HepG2 (cell line): ENCODE measurements around the gene OR2V2. TPM values are rescaled to one million over a fixed set of nuclear protein-coding genes. Genes with fewer than 3 reads are reported as not detected.
"Not testable (repeated sequence)": the region's sequence is repeated elsewhere in the genome, so short reads cannot be mapped to it uniquely, and the experiment has no call there.

ENCODE experiments used
- ATAC-seq: fragments of 200-7000 bp; cut with Tn5 transposase; 3 replicates; pipeline ENCODE4 v1.9.1; 2020; ENCODE audit warnings: mild to moderate bottlenecking, moderate library complexity
- BruUV-seq: library from RNA; stranded (reverse); fragments of 400-500 nt; replicated peaks from 2 replicates; lab custom pipeline; 2021; lab: Mats Ljungman, UMichigan
- CTCF ChIA-PET: fragments of 300-600 bp; formaldehyde crosslinking; extraction: SDS; loops from one replicate; lab custom pipeline; 2021; ENCODE audit warnings: low total read pairs, inconsistent platforms, low intra/inter-chr PET ratio; lab: Yijun Ruan, JAX
- POLR2A ChIA-PET: fragments of 350-600 bp; sonication (Branson Sonifier 250); formaldehyde crosslinking; loops from one replicate; lab custom pipeline; 2020; ENCODE audit warnings: antibody characterized with exemption, inconsistent platforms; lab: Yijun Ruan, JAX
- DNase-seq: peaks from one replicate; pipeline ENCODE4 v3.0.0-alpha.2; 2015; ENCODE audit warnings: low spot score
- FAIRE-seq: peaks from 3 replicates; lab custom pipeline; 2011; peaks lifted over from hg19 to GRCh38; lab: Jason Lieb, UNC
- H2AFZ ChIP-seq: one replicate; pipeline ENCODE4 v1.6.1; 2011; ENCODE audit warnings: low read length, inconsistent platforms
- H3K27ac ChIP-seq: fragments of 300-600 bp; 3 replicates; pipeline ENCODE4 v1.8.0; 2011; ENCODE audit warnings: mixed run types, mild to moderate bottlenecking, mixed read lengths, low read length, inconsistent platforms; ENCODE audit not compliant: insufficient read depth; ENCODE audit errors: extremely low read length
- H3K27me3 ChIP-seq, 2 experiments: fragments of 200-600 bp in 1 of 2; 2 replicates in 1 of 2; 3 replicates in 1 of 2; pipeline versions ENCODE4 v1.6.0 to v1.8.0; 2011; ENCODE audit warnings: low read length in 2 of 2, mild to moderate bottlenecking in 2 of 2, moderate library complexity in 2 of 2, inconsistent platforms in 1 of 2; ENCODE audit not compliant: insufficient read depth in 2 of 2, control insufficient read depth in 1 of 2
- H3K36me3 ChIP-seq, 2 experiments: fragments of 200-600 bp in 1 of 2; replicated peaks in 1 of 2; 2 replicates in 1 of 2; 3 replicates in 1 of 2; pipeline versions ENCODE4 v1.5.1 to v1.8.0; 2011; ENCODE audit warnings: low read length in 2 of 2, inconsistent platforms in 1 of 2; ENCODE audit not compliant: insufficient read depth in 2 of 2, control insufficient read depth in 1 of 2
- H3K4me1 ChIP-seq: 2 replicates; pipeline ENCODE4 v1.5.1; 2012; ENCODE audit warnings: low read length, inconsistent platforms; ENCODE audit not compliant: insufficient read depth
- H3K4me2 ChIP-seq: 2 replicates; pipeline ENCODE4 v1.6.0; 2011; ENCODE audit warnings: low read depth, low read length, inconsistent platforms
- H3K4me3 ChIP-seq, 3 experiments: fragments of 200-600 bp in 1 of 3; sonication (generic), shearing (Covaris generic) in 1 of 3; replicated peaks in 1 of 3; 2 replicates each; pipeline ENCODE4 v1.5.1; 2011 to 2016; ENCODE audit warnings: low read length in 3 of 3, inconsistent platforms in 2 of 3, low read depth in 2 of 3, mild to moderate bottlenecking in 2 of 3, control low read depth in 1 of 3, mixed read lengths in 1 of 3; ENCODE audit not compliant: insufficient read depth in 1 of 3
- H3K79me2 ChIP-seq: one replicate; pipeline ENCODE4 v1.6.1; 2011; ENCODE audit warnings: low read length, inconsistent platforms; ENCODE audit not compliant: insufficient read depth
- H3K9ac ChIP-seq: 2 replicates; pipeline ENCODE4 v1.6.0; 2011; ENCODE audit warnings: mild to moderate bottlenecking, low read depth, low read length, inconsistent platforms; ENCODE audit not compliant: insufficient read depth
- H3K9me3 ChIP-seq: 2 replicates; pipeline ENCODE4 v1.5.1; 2012; ENCODE audit warnings: mild to moderate bottlenecking, low read length
- H4K20me1 ChIP-seq: 2 replicates; pipeline ENCODE4 v1.6.0; 2011; ENCODE audit warnings: inconsistent platforms, mild to moderate bottlenecking, low read length, moderate library complexity; ENCODE audit not compliant: insufficient read depth
- WGBS: methylation state at CpG from one replicate; pipeline ENCODE4 v1.1.6; 2017; ENCODE audit warnings: low lambda C conversion rate; 5-methylcytosine and 5-hydroxymethylcytosine counted together
- in situ Hi-C: cut with HindIII; loops from 2 replicates; pipeline ENCODE4 v1.10.0; 2017; ENCODE audit warnings: low pct_unique_long_range_greater_than_20kb; ENCODE audit not compliant: extremely low pct_ligation_motif_present
- intact Hi-C: fragments of 100-400 bp; cut with micrococcal nuclease; formaldehyde crosslinking; loops from one replicate; pipeline ENCODE4 v1.10.0; 2022; ENCODE audit not compliant: unreplicated experiment
- polyA plus RNA-seq, 8 experiments: library from polyadenylated mRNA; depleted of rRNA in 3 of 8; stranded (reverse) in 7 of 8; unstranded in 1 of 8; fragments of >200 nt; fragmentation: Illumina TruSeq in 4 of 8; extraction: Trizol in 4 of 8; gene quantifications; 2 replicates each; pipeline versions ENCODE4 v1.2.1 to v1.2.3, GENCODE V29; 2011 to 2016; ENCODE audit warnings: low read depth in 4 of 8, missing spikeins in 1 of 8, mixed read lengths in 1 of 8; ENCODE audit not compliant: insufficient read depth in 1 of 8
- total RNA-seq, 5 experiments: library from RNA; depleted of rRNA; stranded (reverse); fragments of >200 nt; fragmentation: Illumina TruSeq; extraction: Trizol; gene quantifications; 2 replicates each; pipeline ENCODE4 v1.2.3, GENCODE V29; 2016; ENCODE audit warnings: low read depth in 1 of 5

Gene OR2V2
- total and polyA plus RNA-seq, 2 of the 13 experiments (the other 11 are each of a cell fraction or from before 2014, with no cell fraction given): not detected

- H3K4me1 ChIP-seq, BruUV-seq, intact Hi-C loops, H3K4me2 ChIP-seq, CTCF ChIA-PET, H3K9me3 ChIP-seq, H2AFZ ChIP-seq, H3K9ac ChIP-seq, DNase-seq, H3K36me3 ChIP-seq, H3K4me3 ChIP-seq, POLR2A ChIA-PET, H3K27ac ChIP-seq, ATAC-seq, H4K20me1 ChIP-seq, in situ Hi-C loops, H3K79me2 ChIP-seq: not testable (repeated sequence)
- H3K27me3 ChIP-seq: peaks cover 2 to 23% of the 10 kb centered on the region in 2 experiments; a peak in 4 of 5 replicates
- WGBS: no CpG with 5 or more reads among the region's 30 CpGs
- peak; percentile 44 for FAIRE-seq
Observed at GRCh38 chr5:181101930-181102674, 45.3 kb upstream of the OR2V2 start.

- H3K4me2 ChIP-seq, FAIRE-seq, H3K27ac ChIP-seq, in situ Hi-C loops, BruUV-seq, H3K9me3 ChIP-seq, CTCF ChIA-PET, H3K36me3 ChIP-seq, ATAC-seq, H2AFZ ChIP-seq, DNase-seq, H3K4me3 ChIP-seq, POLR2A ChIA-PET, H4K20me1 ChIP-seq, H3K4me1 ChIP-seq, H3K79me2 ChIP-seq, intact Hi-C loops, H3K9ac ChIP-seq: not testable (repeated sequence)
- peaks cover under 1 to 30% of the 10 kb centered on the region in 2 experiments; a peak in 4 of 5 replicates for H3K27me3 ChIP-seq
- WGBS: 2% methylated on average over 5 of the region's 5 CpGs
Observed at GRCh38 chr5:181104259-181104568, 43.2 kb upstream of the OR2V2 start.

GRCh38 chr5:181104606-181105390 is 42.6 kb upstream of the OR2V2 start:
- H3K36me3 ChIP-seq, H3K4me1 ChIP-seq, CTCF ChIA-PET, H3K9ac ChIP-seq, ATAC-seq, BruUV-seq, H2AFZ ChIP-seq, H4K20me1 ChIP-seq, FAIRE-seq, POLR2A ChIA-PET, H3K79me2 ChIP-seq, H3K27ac ChIP-seq, DNase-seq, intact Hi-C loops, H3K4me3 ChIP-seq, H3K4me2 ChIP-seq, H3K9me3 ChIP-seq, in situ Hi-C loops: not testable (repeated sequence)
- peaks cover 0 to 30% of the 10 kb centered on the region in 2 experiments; a peak in 3 of 5 replicates for H3K27me3 ChIP-seq
- WGBS: 37% methylated on average over 13 of the region's 20 CpGs
